Smooth muscle cell (in vitro differentiated cells): ENCODE data around the gene MCF2L. TPM values are rescaled to one million over a fixed set of nuclear protein-coding genes. Genes with fewer than 3 reads are reported as not detected.

ENCODE experiments used
- DNase-seq: peaks from one replicate; lab custom pipeline; 2025; ENCODE audit not compliant: unreplicated experiment; lab: John Stamatoyannopoulos, UW
- H2AFZ ChIP-seq: fragments of 200-600 bp; sonication (generic); 2 replicates; pipeline ENCODE4 v1.6.0; 2016; ENCODE audit warnings: antibody characterized with exemption, low read depth, mild to moderate bottlenecking
- H3F3A ChIP-seq: fragments of 200-600 bp; sonication (generic); 2 replicates; pipeline ENCODE4 v1.6.0; 2017; ENCODE audit warnings: antibody characterized with exemption, low read depth
- H3K27ac ChIP-seq: fragments of 200-600 bp; sonication (generic); 2 replicates; pipeline ENCODE4 v1.5.1; 2016; ENCODE audit warnings: low read depth, mild to moderate bottlenecking
- H3K27me3 ChIP-seq: fragments of 200-600 bp; sonication (generic); 2 replicates; pipeline ENCODE4 v1.6.1; 2016; ENCODE audit warnings: low read depth, mild to moderate bottlenecking
- H3K36me3 ChIP-seq: fragments of 200-600 bp; sonication (generic); 2 replicates; pipeline ENCODE4 v1.5.1; 2016; ENCODE audit warnings: low read depth
- H3K4me1 ChIP-seq: fragments of 200-600 bp; sonication (generic); 2 replicates; pipeline ENCODE4 v1.5.1; 2016; ENCODE audit warnings: low read depth
- H3K4me2 ChIP-seq: fragments of 200-600 bp; sonication (generic); 2 replicates; pipeline ENCODE4 v1.6.0; 2016; ENCODE audit warnings: mild to moderate bottlenecking
- H3K4me3 ChIP-seq: fragments of 200-600 bp; sonication (generic); 2 replicates; pipeline ENCODE4 v1.5.1; 2016; ENCODE audit warnings: mild to moderate bottlenecking
- H3K79me2 ChIP-seq: fragments of 200-600 bp; sonication (generic); 2 replicates; pipeline ENCODE4 v1.6.0; 2016; ENCODE audit warnings: low read depth, mild to moderate bottlenecking
- H3K9ac ChIP-seq: fragments of 200-600 bp; sonication (generic); 2 replicates; pipeline ENCODE4 v1.6.0; 2016; ENCODE audit warnings: low read depth
- H3K9me3 ChIP-seq: fragments of 200-600 bp; sonication (generic); replicated peaks from 2 replicates; pipeline ENCODE4 v1.5.1; 2016; ENCODE audit warnings: low read depth
- H4K20me1 ChIP-seq: fragments of 200-600 bp; sonication (generic); 2 replicates; pipeline ENCODE4 v1.6.0; 2016; ENCODE audit warnings: low read depth
- WGBS: methylation state at CpG from one replicate; pipeline ENCODE4 v1.1.7; 2016; ENCODE audit warnings: low lambda C conversion rate; 5-methylcytosine and 5-hydroxymethylcytosine counted together
- polyA plus RNA-seq: library from polyadenylated mRNA; unstranded; fragments of >200 nt; fragmentation: Nextera tagmentation; extraction: Ambion mirVana; gene quantifications from 2 replicates; pipeline ENCODE4 v1.2.1, GENCODE V29; 2016
- total RNA-seq: library from RNA; depleted of rRNA; stranded (reverse); fragments of >200 nt; gene quantifications from 2 replicates; pipeline ENCODE4 v1.2.3, GENCODE V29; 2014
- TF ChIP-seq, protein P1 (sequence below): fragments of 200-600 bp; sonication (generic); IDR thresholded peaks from 2 replicates; pipeline ENCODE4 v1.5.1; 2017; ENCODE audit warnings: borderline replicate concordance, mild to moderate bottlenecking, antibody characterized with exemption; ENCODE audit not compliant: insufficient read depth, poor library complexity, severe bottlenecking

The MCF2L gene
- total and polyA plus RNA-seq, 2 experiments from 2014 or later = 0.54 to 7.6 TPM

DNA sequence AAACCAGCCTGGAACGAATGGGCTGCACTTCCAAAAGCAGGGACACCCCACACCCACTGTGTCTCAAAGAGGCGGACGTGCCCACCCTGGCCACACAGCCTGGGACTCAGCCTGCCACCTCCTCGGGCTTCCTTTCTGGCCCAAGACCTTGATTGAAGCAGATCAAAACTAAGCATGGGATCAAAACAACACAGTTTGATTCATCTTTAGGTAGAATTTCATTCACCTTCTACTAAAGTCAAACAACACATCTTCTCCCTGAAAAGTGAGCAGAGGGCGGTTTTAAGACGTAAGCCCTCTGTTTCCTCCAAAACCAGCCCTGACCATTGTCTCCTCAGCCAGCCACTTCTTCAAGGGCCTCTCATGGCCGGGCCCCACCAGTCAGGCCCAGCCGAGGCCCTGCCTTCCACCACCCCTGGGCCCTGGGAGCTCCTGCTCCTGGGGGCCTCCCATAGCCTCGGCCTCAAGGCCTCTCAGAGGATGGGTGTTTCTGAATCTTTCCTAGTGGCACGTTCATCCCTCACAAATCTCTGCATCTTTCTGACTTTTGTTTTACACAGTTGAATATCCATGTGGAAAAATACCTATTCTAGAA is 147.3 kb downstream of the MCF2L start:
- no peak for DNase-seq
- Histone ChIP-seq H3K4me2 (no peak overlapping the region), H3K9ac (no peak overlapping the region), H3K9me3 (no peaks in the 10 kb centered on the region), H3K27me3 (no peaks in the 10 kb centered on the region), H3F3A (no peaks in the 10 kb centered on the region), H3K79me2 (no peaks in the 10 kb centered on the region), H3K4me3 (no peak overlapping the region), H4K20me1 (no peaks in the 10 kb centered on the region), H2AFZ (no peak overlapping the region), H3K4me1 (no peaks in the 10 kb centered on the region), H3K27ac (no peak overlapping the region), H3K36me3 (no peaks in the 10 kb centered on the region)
- TF ChIP-seq, protein P1, sequence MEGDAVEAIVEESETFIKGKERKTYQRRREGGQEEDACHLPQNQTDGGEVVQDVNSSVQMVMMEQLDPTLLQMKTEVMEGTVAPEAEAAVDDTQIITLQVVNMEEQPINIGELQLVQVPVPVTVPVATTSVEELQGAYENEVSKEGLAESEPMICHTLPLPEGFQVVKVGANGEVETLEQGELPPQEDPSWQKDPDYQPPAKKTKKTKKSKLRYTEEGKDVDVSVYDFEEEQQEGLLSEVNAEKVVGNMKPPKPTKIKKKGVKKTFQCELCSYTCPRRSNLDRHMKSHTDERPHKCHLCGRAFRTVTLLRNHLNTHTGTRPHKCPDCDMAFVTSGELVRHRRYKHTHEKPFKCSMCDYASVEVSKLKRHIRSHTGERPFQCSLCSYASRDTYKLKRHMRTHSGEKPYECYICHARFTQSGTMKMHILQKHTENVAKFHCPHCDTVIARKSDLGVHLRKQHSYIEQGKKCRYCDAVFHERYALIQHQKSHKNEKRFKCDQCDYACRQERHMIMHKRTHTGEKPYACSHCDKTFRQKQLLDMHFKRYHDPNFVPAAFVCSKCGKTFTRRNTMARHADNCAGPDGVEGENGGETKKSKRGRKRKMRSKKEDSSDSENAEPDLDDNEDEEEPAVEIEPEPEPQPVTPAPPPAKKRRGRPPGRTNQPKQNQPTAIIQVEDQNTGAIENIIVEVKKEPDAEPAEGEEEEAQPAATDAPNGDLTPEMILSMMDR = no peak
- WGBS = 94% methylated on average over 10 of the region's 10 CpGs

DNA sequence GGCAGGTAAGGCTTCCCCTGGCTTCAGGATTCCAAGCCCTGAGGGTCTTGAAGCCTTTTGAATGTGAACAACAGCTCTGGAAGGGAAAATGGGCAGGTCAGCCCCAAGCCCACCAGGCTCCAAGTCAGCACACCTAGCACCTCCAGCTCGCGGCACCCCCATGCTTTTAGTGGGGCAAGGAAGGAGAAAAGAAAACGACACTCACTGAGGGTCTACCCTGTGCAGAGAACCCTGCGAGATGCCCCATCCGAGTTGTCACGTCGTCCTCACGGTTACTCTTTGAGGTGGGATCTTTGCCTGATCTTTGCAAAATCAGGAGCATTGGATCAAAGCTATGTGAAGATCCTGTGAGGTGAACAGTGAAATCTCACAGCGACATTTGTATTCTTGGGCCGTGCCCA is 147.9 kb downstream of the MCF2L start:
- no peaks in the 10 kb centered on the region for H3F3A ChIP-seq
- no peak overlapping the region for H3K27ac ChIP-seq
- H3K4me1 ChIP-seq = no peaks in the 10 kb centered on the region
- no peak for DNase-seq
- H3K36me3 ChIP-seq = no peaks in the 10 kb centered on the region
- H4K20me1 ChIP-seq = no peaks in the 10 kb centered on the region
- no peaks in the 10 kb centered on the region for H3K79me2 ChIP-seq
- H3K4me3 ChIP-seq = no peak overlapping the region
- 86% methylated on average over 10 of the region's 10 CpGs for WGBS
- TF ChIP-seq, protein P1 = no peak
- H2AFZ ChIP-seq = no peak overlapping the region
- H3K4me2 ChIP-seq = no peak overlapping the region
- no peaks in the 10 kb centered on the region for H3K27me3 ChIP-seq
- H3K9me3 ChIP-seq = no peaks in the 10 kb centered on the region
- no peak overlapping the region for H3K9ac ChIP-seq

DNA sequence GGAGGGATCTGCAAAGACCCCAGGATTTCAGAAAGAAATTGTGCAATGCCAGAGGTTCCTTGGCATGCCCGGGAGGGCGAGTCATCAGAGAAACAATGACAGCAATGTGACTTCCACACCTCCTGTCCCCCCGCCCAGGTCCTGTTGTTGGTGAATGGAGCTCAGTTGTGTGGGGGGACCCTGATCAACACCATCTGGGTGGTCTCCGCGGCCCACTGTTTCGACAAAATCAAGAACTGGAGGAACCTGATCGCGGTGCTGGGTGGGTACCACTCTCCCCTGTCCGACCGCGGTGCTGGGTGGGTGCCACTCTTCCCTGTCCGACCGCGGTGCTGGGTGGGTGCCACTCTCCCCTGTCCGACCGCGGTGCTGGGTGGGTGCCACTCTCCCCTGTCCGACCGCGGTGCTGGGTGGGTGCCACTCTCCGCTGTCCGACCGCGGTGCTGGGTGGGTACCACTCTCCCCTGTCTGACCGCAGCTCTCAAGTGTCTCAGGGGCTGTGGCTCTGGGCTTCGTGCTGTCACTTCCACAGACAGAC is 148.4 kb downstream of the MCF2L start:
- H3K9me3 ChIP-seq = no peaks in the 10 kb centered on the region
- H2AFZ ChIP-seq = no peak overlapping the region
- no peaks in the 10 kb centered on the region for H3K79me2 ChIP-seq
- no peak overlapping the region for H3K4me2 ChIP-seq
- peaks cover 2% of the 10 kb centered on the region for H3K4me1 ChIP-seq
- H3K4me3 ChIP-seq = no peak overlapping the region
- H3F3A ChIP-seq = no peaks in the 10 kb centered on the region
- TF ChIP-seq, protein P1 = no peak
- no peak for DNase-seq
- WGBS = 90% methylated on average over 23 of the region's 26 CpGs
- H3K27me3 ChIP-seq = no peaks in the 10 kb centered on the region
- H3K9ac ChIP-seq = no peak overlapping the region
- no peaks in the 10 kb centered on the region for H3K36me3 ChIP-seq
- no peak overlapping the region for H3K27ac ChIP-seq
- no peaks in the 10 kb centered on the region for H4K20me1 ChIP-seq

DNA sequence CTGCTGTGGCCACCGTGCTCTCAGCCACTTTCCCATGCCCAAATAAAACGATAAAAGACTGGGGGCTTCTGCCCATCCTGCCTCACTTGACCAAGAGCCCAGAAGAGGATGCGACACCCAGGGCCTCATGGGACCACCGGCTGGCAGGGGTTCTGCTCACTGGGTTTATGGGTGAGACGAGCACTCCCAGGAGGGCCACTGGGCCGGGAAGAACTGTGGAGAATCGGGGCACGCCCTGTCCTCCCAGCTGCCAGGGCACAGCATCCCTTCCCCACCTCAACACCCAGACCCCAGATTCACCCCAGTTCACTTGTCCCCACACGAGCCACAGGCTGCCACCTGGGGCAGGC is 148.9 kb downstream of the MCF2L start:
- H3K36me3 ChIP-seq = no peaks in the 10 kb centered on the region
- no peaks in the 10 kb centered on the region for H3K79me2 ChIP-seq
- TF ChIP-seq, protein P1 = no peak
- H3K27me3 ChIP-seq = no peaks in the 10 kb centered on the region
- no peak overlapping the region for H3K4me2 ChIP-seq
- no peak overlapping the region for H2AFZ ChIP-seq
- no peak for DNase-seq
- peaks cover 7% of the 10 kb centered on the region for H3K4me1 ChIP-seq
- no peak overlapping the region for H3K9ac ChIP-seq
- no peaks in the 10 kb centered on the region for H3K9me3 ChIP-seq
- H3K27ac ChIP-seq = no peak overlapping the region
- no peak overlapping the region for H3K4me3 ChIP-seq
- H4K20me1 ChIP-seq = no peaks in the 10 kb centered on the region
- WGBS = 88% methylated on average over 6 of the region's 9 CpGs
- no peaks in the 10 kb centered on the region for H3F3A ChIP-seq
